HepG2 (cell line): ENCODE results near the gene ANKRD44. TPM values are rescaled to one million over a fixed set of nuclear protein-coding genes. Genes with fewer than 3 reads are reported as not detected.

Source experiments
- ATAC-seq: fragments of 200-7000 bp; cut with Tn5 transposase; 3 replicates; pipeline ENCODE4 v1.9.1; 2020; ENCODE audit warnings: mild to moderate bottlenecking, moderate library complexity
- BruUV-seq: library from RNA; stranded (reverse); fragments of 400-500 nt; replicated peaks from 2 replicates; lab custom pipeline; 2021; lab: Mats Ljungman, UMichigan
- CTCF ChIA-PET: fragments of 300-600 bp; formaldehyde crosslinking; extraction: SDS; loops from one replicate; lab custom pipeline; 2021; ENCODE audit warnings: low total read pairs, inconsistent platforms, low intra/inter-chr PET ratio; lab: Yijun Ruan, JAX
- POLR2A ChIA-PET: fragments of 350-600 bp; sonication (Branson Sonifier 250); formaldehyde crosslinking; loops from one replicate; lab custom pipeline; 2020; ENCODE audit warnings: antibody characterized with exemption, inconsistent platforms; lab: Yijun Ruan, JAX
- DNase-seq: peaks from one replicate; pipeline ENCODE4 v3.0.0-alpha.2; 2015; ENCODE audit warnings: low spot score
- FAIRE-seq: peaks from 3 replicates; lab custom pipeline; 2011; peaks lifted over from hg19 to GRCh38; lab: Jason Lieb, UNC
- H2AFZ ChIP-seq: one replicate; pipeline ENCODE4 v1.6.1; 2011; ENCODE audit warnings: low read length, inconsistent platforms
- H3K27ac ChIP-seq: fragments of 300-600 bp; 3 replicates; pipeline ENCODE4 v1.8.0; 2011; ENCODE audit warnings: mixed run types, mild to moderate bottlenecking, mixed read lengths, low read length, inconsistent platforms; ENCODE audit not compliant: insufficient read depth; ENCODE audit errors: extremely low read length
- H3K27me3 ChIP-seq, 2 experiments: fragments of 200-600 bp in 1 of 2; 2 replicates in 1 of 2; 3 replicates in 1 of 2; pipeline versions ENCODE4 v1.6.0 to v1.8.0; 2011; ENCODE audit warnings: low read length in 2 of 2, mild to moderate bottlenecking in 2 of 2, moderate library complexity in 2 of 2, inconsistent platforms in 1 of 2; ENCODE audit not compliant: insufficient read depth in 2 of 2, control insufficient read depth in 1 of 2
- H3K36me3 ChIP-seq, 2 experiments: fragments of 200-600 bp in 1 of 2; replicated peaks in 1 of 2; 2 replicates in 1 of 2; 3 replicates in 1 of 2; pipeline versions ENCODE4 v1.5.1 to v1.8.0; 2011; ENCODE audit warnings: low read length in 2 of 2, inconsistent platforms in 1 of 2; ENCODE audit not compliant: insufficient read depth in 2 of 2, control insufficient read depth in 1 of 2
- H3K4me1 ChIP-seq: 2 replicates; pipeline ENCODE4 v1.5.1; 2012; ENCODE audit warnings: low read length, inconsistent platforms; ENCODE audit not compliant: insufficient read depth
- H3K4me2 ChIP-seq: 2 replicates; pipeline ENCODE4 v1.6.0; 2011; ENCODE audit warnings: low read depth, low read length, inconsistent platforms
- H3K4me3 ChIP-seq, 3 experiments: fragments of 200-600 bp in 1 of 3; sonication (generic), shearing (Covaris generic) in 1 of 3; replicated peaks in 1 of 3; 2 replicates each; pipeline ENCODE4 v1.5.1; 2011 to 2016; ENCODE audit warnings: low read length in 3 of 3, inconsistent platforms in 2 of 3, low read depth in 2 of 3, mild to moderate bottlenecking in 2 of 3, control low read depth in 1 of 3, mixed read lengths in 1 of 3; ENCODE audit not compliant: insufficient read depth in 1 of 3
- H3K79me2 ChIP-seq: one replicate; pipeline ENCODE4 v1.6.1; 2011; ENCODE audit warnings: low read length, inconsistent platforms; ENCODE audit not compliant: insufficient read depth
- H3K9ac ChIP-seq: 2 replicates; pipeline ENCODE4 v1.6.0; 2011; ENCODE audit warnings: mild to moderate bottlenecking, low read depth, low read length, inconsistent platforms; ENCODE audit not compliant: insufficient read depth
- H3K9me3 ChIP-seq: 2 replicates; pipeline ENCODE4 v1.5.1; 2012; ENCODE audit warnings: mild to moderate bottlenecking, low read length
- H4K20me1 ChIP-seq: 2 replicates; pipeline ENCODE4 v1.6.0; 2011; ENCODE audit warnings: inconsistent platforms, mild to moderate bottlenecking, low read length, moderate library complexity; ENCODE audit not compliant: insufficient read depth
- HNRNPUL1 ChIP-seq: fragments of 200-400 bp; formaldehyde crosslinking; IDR thresholded peaks from 2 replicates; pipeline ENCODE4 v1.6.1; 2017; ENCODE audit warnings: low read depth, mild to moderate bottlenecking, low read length, moderate library complexity
- NCOR1 ChIP-seq: fragments of 200-600 bp; sonication (generic); IDR thresholded peaks from 2 replicates; pipeline ENCODE4 v1.7.0; 2017; ENCODE audit warnings: antibody characterized with exemption, low read length, borderline replicate concordance
- NR2F2 ChIP-seq: IDR thresholded peaks from 2 replicates; pipeline ENCODE4 v1.6.1; 2012; ENCODE audit warnings: low read depth, inconsistent platforms, borderline replicate concordance
- PRMT3 ChIP-seq: sonication (generic); formaldehyde crosslinking; IDR thresholded peaks from 2 replicates; pipeline ENCODE4 v1.8.1; 2022; ENCODE audit warnings: low read depth, mild to moderate bottlenecking, moderate library complexity, missing genetic modification reagents, borderline replicate concordance
- SATB2 ChIP-seq: sonication (generic); formaldehyde crosslinking; IDR thresholded peaks from 2 replicates; pipeline ENCODE4 v1.5.0; 2020; ENCODE audit warnings: missing genetic modification reagents
- ZFP62 ChIP-seq: sonication (generic); formaldehyde crosslinking; IDR thresholded peaks from 2 replicates; pipeline ENCODE4 v1.4.0; 2020; ENCODE audit warnings: missing genetic modification reagents
- ZHX1 ChIP-seq: sonication (generic); formaldehyde crosslinking; IDR thresholded peaks from 2 replicates; pipeline ENCODE4 v1.8.1; 2022; ENCODE audit warnings: low read depth, mild to moderate bottlenecking, missing genetic modification reagents
- ZNF788 ChIP-seq: sonication (generic); formaldehyde crosslinking; IDR thresholded peaks from 2 replicates; pipeline ENCODE4 v1.5.0; 2020; ENCODE audit warnings: mild to moderate bottlenecking, missing genetic modification reagents, borderline replicate concordance
- WGBS: methylation state at CpG from one replicate; pipeline ENCODE4 v1.1.6; 2017; ENCODE audit warnings: low lambda C conversion rate; 5-methylcytosine and 5-hydroxymethylcytosine counted together
- in situ Hi-C: cut with HindIII; loops from 2 replicates; pipeline ENCODE4 v1.10.0; 2017; ENCODE audit warnings: low pct_unique_long_range_greater_than_20kb; ENCODE audit not compliant: extremely low pct_ligation_motif_present
- intact Hi-C: fragments of 100-400 bp; cut with micrococcal nuclease; formaldehyde crosslinking; loops from one replicate; pipeline ENCODE4 v1.10.0; 2022; ENCODE audit not compliant: unreplicated experiment
- polyA plus RNA-seq, 8 experiments: library from polyadenylated mRNA; depleted of rRNA in 3 of 8; stranded (reverse) in 7 of 8; unstranded in 1 of 8; fragments of >200 nt; fragmentation: Illumina TruSeq in 4 of 8; extraction: Trizol in 4 of 8; gene quantifications; 2 replicates each; pipeline versions ENCODE4 v1.2.1 to v1.2.3, GENCODE V29; 2011 to 2016; ENCODE audit warnings: low read depth in 4 of 8, missing spikeins in 1 of 8, mixed read lengths in 1 of 8; ENCODE audit not compliant: insufficient read depth in 1 of 8
- total RNA-seq, 5 experiments: library from RNA; depleted of rRNA; stranded (reverse); fragments of >200 nt; fragmentation: Illumina TruSeq; extraction: Trizol; gene quantifications; 2 replicates each; pipeline ENCODE4 v1.2.3, GENCODE V29; 2016; ENCODE audit warnings: low read depth in 1 of 5
- TF ChIP-seq, protein P1 (sequence below): IDR thresholded peaks from 2 replicates; pipeline ENCODE4 v1.6.1; 2016

ANKRD44 gene
- total and polyA plus RNA-seq, 2 of the 13 experiments (the other 11 are each of a cell fraction or from before 2014, with no cell fraction given): 0.04 to 0.11 TPM

- ChIA-PET POLR2A (no interaction called here), CTCF (no interaction called here)
- BruUV-seq: no TSS peak
- DNase-seq: no peak
- intact Hi-C loops: no loop called here
- Histone ChIP-seq H3K36me3 (no peaks in the 10 kb centered on the region), H3K27ac (no peak overlapping the region), H3K9ac (no peak overlapping the region), H3K4me1 (no peaks in the 10 kb centered on the region), H2AFZ (no peak overlapping the region), H4K20me1 (no peaks in the 10 kb centered on the region), H3K9me3 (no peaks in the 10 kb centered on the region), H3K4me3 (no peak overlapping the region), H3K4me2 (no peak overlapping the region), H3K79me2 (no peaks in the 10 kb centered on the region), H3K27me3 (no peaks in the 10 kb centered on the region; a peak in 2 of 5 replicates)
- in situ Hi-C loops: no loop called here
- TF ChIP-seq NR2F2 (no peak), ZFP62 (CRISPR knock-in tag) (no peak), ZHX1 (CRISPR knock-in tag) (no peak), HNRNPUL1 (no peak), SATB2 (CRISPR knock-in tag) (no peak), PRMT3 (CRISPR knock-in tag) (no peak), NCOR1 (no peak), ZNF788 (no peak)
- TF ChIP-seq, protein P1, sequence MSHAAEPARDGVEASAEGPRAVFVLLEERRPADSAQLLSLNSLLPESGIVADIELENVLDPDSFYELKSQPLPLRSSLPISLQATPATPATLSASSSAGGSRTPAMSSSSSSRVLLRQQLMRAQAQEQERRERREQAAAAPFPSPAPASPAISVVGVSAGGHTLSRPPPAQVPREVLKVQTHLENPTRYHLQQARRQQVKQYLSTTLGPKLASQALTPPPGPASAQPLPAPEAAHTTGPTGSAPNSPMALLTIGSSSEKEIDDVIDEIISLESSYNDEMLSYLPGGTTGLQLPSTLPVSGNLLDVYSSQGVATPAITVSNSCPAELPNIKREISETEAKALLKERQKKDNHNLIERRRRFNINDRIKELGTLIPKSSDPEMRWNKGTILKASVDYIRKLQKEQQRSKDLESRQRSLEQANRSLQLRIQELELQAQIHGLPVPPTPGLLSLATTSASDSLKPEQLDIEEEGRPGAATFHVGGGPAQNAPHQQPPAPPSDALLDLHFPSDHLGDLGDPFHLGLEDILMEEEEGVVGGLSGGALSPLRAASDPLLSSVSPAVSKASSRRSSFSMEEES (CRISPR knock-in tag): no peak
- no peak for ATAC-seq
- WGBS: 4% methylated on average over 1 of the region's 1 CpG
- no peak for FAIRE-seq
Observed at GRCh38 chr2:197135806-197136205, 174.8 kb downstream of the ANKRD44 start.
